ENCODE measurements around the gene RIMBP2.

Gene RIMBP2

GRCh38 chr12:130454296-130454695 lies 261.8 kb downstream of the RIMBP2 start:
- DNase-seq = no peak
- in situ Hi-C loops (cut with MboI; ENCODE audit: low pct_unique_long_range_greater_than_20kb, low sequenced_read_pairs) = no loop called here

- in situ Hi-C loops (cut with MboI; ENCODE audit: low pct_unique_long_range_greater_than_20kb, low sequenced_read_pairs) = no loop called here
Measured at GRCh38 chr12:130452546-130452945, 263.6 kb downstream of the RIMBP2 start.

GRCh38 chr12:130451001-130451930 lies 264.8 kb downstream of the RIMBP2 start:
- no peak for DNase-seq
- in situ Hi-C loops (cut with MboI; ENCODE audit: low pct_unique_long_range_greater_than_20kb, low sequenced_read_pairs) = no loop called here

More at GRCh38 chr12:130452546-130452945, 263.6 kb downstream of the RIMBP2 start:
- DNase-seq = no peak

- DNase-seq = no peak
- in situ Hi-C loops (cut with MboI; ENCODE audit: low pct_unique_long_range_greater_than_20kb, low sequenced_read_pairs) = no loop called here
Measured at GRCh38 chr12:130449291-130449690, 266.8 kb downstream of the RIMBP2 start.

- no peak for DNase-seq
- in situ Hi-C loops (cut with MboI; ENCODE audit: low pct_unique_long_range_greater_than_20kb, low sequenced_read_pairs) = no loop called here
Measured at GRCh38 chr12:130448044-130448821, 267.9 kb downstream of the RIMBP2 start.

GRCh38 chr12:130447655-130447965 lies 268.5 kb downstream of the RIMBP2 start:
- DNase-seq = no peak
- in situ Hi-C loops (cut with MboI; ENCODE audit: low pct_unique_long_range_greater_than_20kb, low sequenced_read_pairs) = no loop called here

GRCh38 chr12:130446846-130447654 lies 269.0 kb downstream of the RIMBP2 start:
- DNase-seq = no peak
- in situ Hi-C loops (cut with MboI; ENCODE audit: low pct_unique_long_range_greater_than_20kb, low sequenced_read_pairs) = no loop called here

GRCh38 chr12:130444986-130445385 lies 271.1 kb downstream of the RIMBP2 start:
- no peak for DNase-seq
- in situ Hi-C loops (cut with MboI; ENCODE audit: low pct_unique_long_range_greater_than_20kb, low sequenced_read_pairs) = no loop called here

- in situ Hi-C loops (cut with MboI; ENCODE audit: low pct_unique_long_range_greater_than_20kb, low sequenced_read_pairs) = no loop called here
Measured at GRCh38 chr12:130444061-130444460, 272.0 kb downstream of the RIMBP2 start.

GRCh38 chr12:130441771-130442760 lies 274.0 kb downstream of the RIMBP2 start:
- in situ Hi-C loops (cut with MboI; ENCODE audit: low pct_unique_long_range_greater_than_20kb, low sequenced_read_pairs) = no loop called here
- DNase-seq = no peak

More at GRCh38 chr12:130444061-130444460, 272.0 kb downstream of the RIMBP2 start:
- DNase-seq = no peak

GRCh38 chr12:130440411-130441080 lies 275.6 kb downstream of the RIMBP2 start:
- DNase-seq = no peak
- in situ Hi-C loops (cut with MboI; ENCODE audit: low pct_unique_long_range_greater_than_20kb, low sequenced_read_pairs) = no loop called here

GRCh38 chr12:130439250-130439649 lies 276.8 kb downstream of the RIMBP2 start:
- in situ Hi-C loops (cut with MboI; ENCODE audit: low pct_unique_long_range_greater_than_20kb, low sequenced_read_pairs) = no loop called here
- no peak for DNase-seq

GRCh38 chr12:130438711-130439110 lies 277.4 kb downstream of the RIMBP2 start:
- in situ Hi-C loops (cut with MboI; ENCODE audit: low pct_unique_long_range_greater_than_20kb, low sequenced_read_pairs) = no loop called here

GRCh38 chr12:130438243-130438620 lies 277.9 kb downstream of the RIMBP2 start:
- in situ Hi-C loops (cut with MboI; ENCODE audit: low pct_unique_long_range_greater_than_20kb, low sequenced_read_pairs) = no loop called here
- no peak for DNase-seq

More at GRCh38 chr12:130438711-130439110, 277.4 kb downstream of the RIMBP2 start:
- no peak for DNase-seq

- no peak for DNase-seq
- in situ Hi-C loops (cut with MboI; ENCODE audit: low pct_unique_long_range_greater_than_20kb, low sequenced_read_pairs) = no loop called here
Measured at GRCh38 chr12:130437555-130438242, 278.4 kb downstream of the RIMBP2 start.

GRCh38 chr12:130436741-130437501 lies 279.2 kb downstream of the RIMBP2 start:
- in situ Hi-C loops (cut with MboI; ENCODE audit: low pct_unique_long_range_greater_than_20kb, low sequenced_read_pairs) = no loop called here
- DNase-seq = no peak

- in situ Hi-C loops (cut with MboI; ENCODE audit: low pct_unique_long_range_greater_than_20kb, low sequenced_read_pairs) = no loop called here
- DNase-seq = no peak
Measured at GRCh38 chr12:130435826-130436225, 280.3 kb downstream of the RIMBP2 start.
